Panc1 (cell line): ENCODE results near the gene ATXN10.

Experiments used
- POLR2AphosphoS5 ChIP-seq: IDR thresholded peaks from 2 replicates; pipeline ENCODE4 v1.6.1; 2012; ENCODE audit warnings: mild to moderate bottlenecking, low read depth, low read length, moderate library complexity
- TCF7L2 ChIP-seq: IDR thresholded peaks from 2 replicates; pipeline ENCODE4 v1.6.1; 2011; ENCODE audit warnings: mild to moderate bottlenecking, low read depth, low read length, inconsistent platforms
- TF ChIP-seq, protein P1 (sequence below): fragments of 450-650 bp; IDR thresholded peaks from 2 replicates; pipeline ENCODE4 v1.5.1; 2017; ENCODE audit warnings: mild to moderate bottlenecking
- TF ChIP-seq, protein P2 (sequence below), 2 experiments: IDR thresholded peaks; 2 replicates each; pipeline ENCODE4 v1.6.1; 2011 to 2012; ENCODE audit warnings: low read depth in 2 of 2, control low read depth in 1 of 2, low read length in 1 of 2, mild to moderate bottlenecking in 1 of 2, moderate library complexity in 1 of 2; ENCODE audit not compliant: insufficient read depth in 1 of 2

DNA sequence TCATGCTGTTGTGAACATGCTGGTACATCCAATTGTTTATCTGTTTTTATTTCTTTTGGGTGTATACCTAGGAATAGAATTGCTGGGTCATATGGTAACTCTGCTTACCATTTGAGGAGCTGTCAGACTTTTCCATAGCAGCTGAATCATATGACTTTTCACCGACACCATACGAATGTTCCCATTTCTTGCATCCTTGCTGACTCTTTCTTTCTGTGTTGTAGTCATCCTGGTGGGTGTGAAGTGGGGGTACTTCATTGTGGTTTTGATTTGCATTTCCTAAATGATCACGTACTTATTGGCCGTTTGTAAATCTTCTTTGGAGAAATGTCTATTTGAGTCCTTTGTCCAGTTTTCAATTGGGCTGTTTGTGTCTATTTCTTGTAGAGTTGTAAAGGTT lies 26.5 kb downstream of the ATXN10 start:
- TF ChIP-seq, protein P1, sequence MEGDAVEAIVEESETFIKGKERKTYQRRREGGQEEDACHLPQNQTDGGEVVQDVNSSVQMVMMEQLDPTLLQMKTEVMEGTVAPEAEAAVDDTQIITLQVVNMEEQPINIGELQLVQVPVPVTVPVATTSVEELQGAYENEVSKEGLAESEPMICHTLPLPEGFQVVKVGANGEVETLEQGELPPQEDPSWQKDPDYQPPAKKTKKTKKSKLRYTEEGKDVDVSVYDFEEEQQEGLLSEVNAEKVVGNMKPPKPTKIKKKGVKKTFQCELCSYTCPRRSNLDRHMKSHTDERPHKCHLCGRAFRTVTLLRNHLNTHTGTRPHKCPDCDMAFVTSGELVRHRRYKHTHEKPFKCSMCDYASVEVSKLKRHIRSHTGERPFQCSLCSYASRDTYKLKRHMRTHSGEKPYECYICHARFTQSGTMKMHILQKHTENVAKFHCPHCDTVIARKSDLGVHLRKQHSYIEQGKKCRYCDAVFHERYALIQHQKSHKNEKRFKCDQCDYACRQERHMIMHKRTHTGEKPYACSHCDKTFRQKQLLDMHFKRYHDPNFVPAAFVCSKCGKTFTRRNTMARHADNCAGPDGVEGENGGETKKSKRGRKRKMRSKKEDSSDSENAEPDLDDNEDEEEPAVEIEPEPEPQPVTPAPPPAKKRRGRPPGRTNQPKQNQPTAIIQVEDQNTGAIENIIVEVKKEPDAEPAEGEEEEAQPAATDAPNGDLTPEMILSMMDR = no peak
- TF ChIP-seq, protein P2, sequence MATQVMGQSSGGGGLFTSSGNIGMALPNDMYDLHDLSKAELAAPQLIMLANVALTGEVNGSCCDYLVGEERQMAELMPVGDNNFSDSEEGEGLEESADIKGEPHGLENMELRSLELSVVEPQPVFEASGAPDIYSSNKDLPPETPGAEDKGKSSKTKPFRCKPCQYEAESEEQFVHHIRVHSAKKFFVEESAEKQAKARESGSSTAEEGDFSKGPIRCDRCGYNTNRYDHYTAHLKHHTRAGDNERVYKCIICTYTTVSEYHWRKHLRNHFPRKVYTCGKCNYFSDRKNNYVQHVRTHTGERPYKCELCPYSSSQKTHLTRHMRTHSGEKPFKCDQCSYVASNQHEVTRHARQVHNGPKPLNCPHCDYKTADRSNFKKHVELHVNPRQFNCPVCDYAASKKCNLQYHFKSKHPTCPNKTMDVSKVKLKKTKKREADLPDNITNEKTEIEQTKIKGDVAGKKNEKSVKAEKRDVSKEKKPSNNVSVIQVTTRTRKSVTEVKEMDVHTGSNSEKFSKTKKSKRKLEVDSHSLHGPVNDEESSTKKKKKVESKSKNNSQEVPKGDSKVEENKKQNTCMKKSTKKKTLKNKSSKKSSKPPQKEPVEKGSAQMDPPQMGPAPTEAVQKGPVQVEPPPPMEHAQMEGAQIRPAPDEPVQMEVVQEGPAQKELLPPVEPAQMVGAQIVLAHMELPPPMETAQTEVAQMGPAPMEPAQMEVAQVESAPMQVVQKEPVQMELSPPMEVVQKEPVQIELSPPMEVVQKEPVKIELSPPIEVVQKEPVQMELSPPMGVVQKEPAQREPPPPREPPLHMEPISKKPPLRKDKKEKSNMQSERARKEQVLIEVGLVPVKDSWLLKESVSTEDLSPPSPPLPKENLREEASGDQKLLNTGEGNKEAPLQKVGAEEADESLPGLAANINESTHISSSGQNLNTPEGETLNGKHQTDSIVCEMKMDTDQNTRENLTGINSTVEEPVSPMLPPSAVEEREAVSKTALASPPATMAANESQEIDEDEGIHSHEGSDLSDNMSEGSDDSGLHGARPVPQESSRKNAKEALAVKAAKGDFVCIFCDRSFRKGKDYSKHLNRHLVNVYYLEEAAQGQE (IDR thresholded peaks at IDR 0.05; ENCODE audit: insufficient read depth in 1 of 2, low read depth in 2 of 2, low read length in 1 of 2) = no peak
- TF ChIP-seq POLR2AphosphoS5 = no peak
- TF ChIP-seq TCF7L2 = no peak
